Bronchial epithelial cell (primary cell): ENCODE results near the gene JPT1. TPM values are rescaled to one million over a fixed set of nuclear protein-coding genes. Genes with fewer than 3 reads are reported as not detected.

Source experiments
- DNase-seq: peaks from one replicate; pipeline ENCODE4 v3.0.0-alpha.2; 2010; ENCODE audit warnings: low read depth
- FAIRE-seq: peaks from 2 replicates; lab custom pipeline; 2011; peaks lifted over from hg19 to GRCh38; lab: Jason Lieb, UNC
- H3K27me3 ChIP-seq: 2 replicates; pipeline ENCODE4 v1.5.1; 2011; ENCODE audit warnings: low read length; ENCODE audit not compliant: control insufficient read depth, insufficient read depth
- H3K36me3 ChIP-seq: 2 replicates; pipeline ENCODE4 v1.5.1; 2011; ENCODE audit warnings: low read length; ENCODE audit not compliant: control insufficient read depth, insufficient read depth
- H3K4me3 ChIP-seq: 2 replicates; pipeline ENCODE4 v1.5.1; 2011; ENCODE audit warnings: mild to moderate bottlenecking, low read depth, low read length, control low read depth
- total RNA-seq: library from RNA; depleted of rRNA; stranded (reverse); fragments of >200 nt; gene quantifications from 2 replicates; pipeline ENCODE4 v1.2.1, GENCODE V29; 2014
- TF ChIP-seq, protein P1 (sequence below): IDR thresholded peaks from 2 replicates; pipeline ENCODE4 v1.5.1; 2011; ENCODE audit warnings: mild to moderate bottlenecking, moderate library complexity, low read length, control low read depth, inconsistent platforms; ENCODE audit not compliant: insufficient read depth, severe bottlenecking

Gene JPT1
- total RNA-seq, 1 donor from 2014 or later: 188 TPM

DNA sequence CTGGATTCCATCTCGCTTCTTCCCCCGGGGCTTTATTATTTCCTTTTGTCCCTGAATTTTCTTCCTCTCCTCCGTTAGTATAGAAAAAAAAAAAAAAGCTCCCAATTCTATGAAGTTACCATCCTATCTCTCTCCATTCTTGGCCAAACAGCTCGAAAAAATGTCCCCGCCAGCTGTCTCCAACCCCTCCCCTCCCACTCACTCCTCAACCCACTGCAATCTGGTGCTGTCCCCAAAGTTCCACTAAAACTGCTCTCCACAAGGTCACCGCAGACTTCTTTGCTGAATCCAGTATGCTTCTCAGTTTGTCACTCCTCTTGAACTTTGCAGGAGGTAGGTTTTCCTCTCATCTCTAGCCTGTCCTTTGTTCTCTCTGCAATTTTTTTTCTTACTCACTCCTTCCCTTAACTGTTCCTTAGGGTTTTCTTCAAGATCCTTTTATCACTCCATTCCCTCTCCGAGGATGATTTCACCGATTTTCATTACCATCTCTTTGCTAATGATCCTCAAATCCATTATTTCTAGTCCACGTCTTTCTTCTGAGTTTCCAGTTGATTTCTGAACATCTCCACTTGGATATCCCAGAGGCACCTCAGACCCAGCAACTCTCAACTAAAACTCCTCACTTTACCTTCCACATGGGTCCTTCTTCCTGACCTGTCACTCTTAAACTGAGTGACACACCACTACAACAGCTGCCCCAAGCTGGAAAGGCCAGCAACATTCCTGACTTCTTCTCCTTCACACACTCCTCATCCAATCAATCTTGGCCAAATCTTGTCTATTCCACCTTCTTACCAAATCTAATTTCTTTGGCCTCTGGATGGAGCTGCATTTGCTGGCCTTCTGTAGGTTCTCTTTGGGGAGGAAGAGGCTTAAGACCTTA lies 29.9 kb upstream of the JPT1 start:
- Histone ChIP-seq H3K36me3 (no peaks in the 10 kb centered on the region), H3K4me3 (no peak overlapping the region), H3K27me3 (no peaks in the 10 kb centered on the region)
- DNase-seq (no peak), FAIRE-seq (no peak)
- TF ChIP-seq, protein P1, sequence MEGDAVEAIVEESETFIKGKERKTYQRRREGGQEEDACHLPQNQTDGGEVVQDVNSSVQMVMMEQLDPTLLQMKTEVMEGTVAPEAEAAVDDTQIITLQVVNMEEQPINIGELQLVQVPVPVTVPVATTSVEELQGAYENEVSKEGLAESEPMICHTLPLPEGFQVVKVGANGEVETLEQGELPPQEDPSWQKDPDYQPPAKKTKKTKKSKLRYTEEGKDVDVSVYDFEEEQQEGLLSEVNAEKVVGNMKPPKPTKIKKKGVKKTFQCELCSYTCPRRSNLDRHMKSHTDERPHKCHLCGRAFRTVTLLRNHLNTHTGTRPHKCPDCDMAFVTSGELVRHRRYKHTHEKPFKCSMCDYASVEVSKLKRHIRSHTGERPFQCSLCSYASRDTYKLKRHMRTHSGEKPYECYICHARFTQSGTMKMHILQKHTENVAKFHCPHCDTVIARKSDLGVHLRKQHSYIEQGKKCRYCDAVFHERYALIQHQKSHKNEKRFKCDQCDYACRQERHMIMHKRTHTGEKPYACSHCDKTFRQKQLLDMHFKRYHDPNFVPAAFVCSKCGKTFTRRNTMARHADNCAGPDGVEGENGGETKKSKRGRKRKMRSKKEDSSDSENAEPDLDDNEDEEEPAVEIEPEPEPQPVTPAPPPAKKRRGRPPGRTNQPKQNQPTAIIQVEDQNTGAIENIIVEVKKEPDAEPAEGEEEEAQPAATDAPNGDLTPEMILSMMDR: no peak

DNA sequence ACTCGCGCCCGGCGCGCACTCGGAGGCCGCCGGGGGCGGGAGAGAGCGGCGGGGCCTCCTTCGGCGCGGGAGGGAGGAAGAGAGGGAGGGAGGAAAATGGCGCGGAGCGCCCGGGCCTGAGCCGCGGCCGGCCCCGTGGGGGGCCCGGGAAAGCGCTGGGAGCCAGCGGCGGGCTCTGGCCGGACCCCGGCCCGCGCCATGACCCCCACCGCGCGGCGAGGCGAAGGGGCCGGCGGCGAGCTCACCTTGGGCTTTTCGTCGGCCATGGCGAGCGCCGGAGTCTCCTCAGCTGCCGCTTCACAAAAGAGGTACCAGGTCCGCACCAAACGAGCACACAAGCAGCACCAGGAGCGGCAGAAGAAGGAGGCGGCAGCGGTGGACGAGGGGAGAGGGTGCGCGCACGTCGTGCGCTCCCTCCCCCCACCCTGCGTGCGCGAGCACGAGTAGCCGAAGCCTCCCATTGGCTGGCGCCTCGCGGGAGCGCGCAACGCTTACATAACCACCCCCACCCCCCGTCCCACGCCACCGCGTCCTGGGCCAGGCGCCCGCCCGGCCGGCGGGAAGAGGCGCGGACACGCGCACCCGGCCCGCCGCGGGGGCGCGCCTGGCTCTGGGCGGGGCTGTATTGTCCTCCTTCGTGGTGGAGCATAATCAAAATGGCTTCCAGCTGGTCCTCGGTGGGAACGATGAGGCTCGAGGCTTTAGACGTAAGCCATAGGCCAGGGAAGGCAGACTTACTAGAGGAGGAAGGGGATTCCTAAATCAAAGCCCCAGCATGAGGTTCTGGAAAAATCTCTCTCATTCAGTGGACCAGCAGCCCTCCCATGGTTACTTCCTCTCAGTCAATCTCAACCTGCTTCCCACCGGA lies 28.5 kb upstream of the JPT1 start, which contains the start of gene SUMO2:
TSS of gene SUMO2 (minus strand) at position 391 of the 868 bp plus-strand sequence. CDS start at position 266, 125 bp downstream.
- Histone ChIP-seq H3K36me3 (no peaks in the 10 kb centered on the region), H3K4me3 (peak within 1 kb of the TSS; percentile 80), H3K27me3 (no peaks in the 10 kb centered on the region)
- no peak for FAIRE-seq
- TF ChIP-seq, protein P1: peak; percentile 52
- peak; percentile 81 for DNase-seq

DNA sequence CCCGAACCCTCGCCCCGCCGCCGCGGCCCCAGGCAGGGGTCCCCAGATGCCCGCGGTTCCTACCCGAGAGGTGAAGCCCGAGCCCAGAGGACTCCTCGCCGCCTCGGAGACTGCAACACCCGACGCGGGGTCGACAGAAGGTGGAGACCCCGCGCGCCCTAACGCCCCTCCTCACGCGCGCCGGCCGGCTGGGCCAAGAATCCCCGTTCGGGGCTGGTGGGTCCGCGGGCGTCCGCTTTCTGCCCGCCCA lies 27.9 kb upstream of the JPT1 start:
- Histone ChIP-seq H3K36me3 (no peaks in the 10 kb centered on the region), H3K4me3 (peak overlapping the region; percentile 80), H3K27me3 (no peaks in the 10 kb centered on the region)
- TF ChIP-seq, protein P1: no peak
- FAIRE-seq (no peak), DNase-seq (no peak)

DNA sequence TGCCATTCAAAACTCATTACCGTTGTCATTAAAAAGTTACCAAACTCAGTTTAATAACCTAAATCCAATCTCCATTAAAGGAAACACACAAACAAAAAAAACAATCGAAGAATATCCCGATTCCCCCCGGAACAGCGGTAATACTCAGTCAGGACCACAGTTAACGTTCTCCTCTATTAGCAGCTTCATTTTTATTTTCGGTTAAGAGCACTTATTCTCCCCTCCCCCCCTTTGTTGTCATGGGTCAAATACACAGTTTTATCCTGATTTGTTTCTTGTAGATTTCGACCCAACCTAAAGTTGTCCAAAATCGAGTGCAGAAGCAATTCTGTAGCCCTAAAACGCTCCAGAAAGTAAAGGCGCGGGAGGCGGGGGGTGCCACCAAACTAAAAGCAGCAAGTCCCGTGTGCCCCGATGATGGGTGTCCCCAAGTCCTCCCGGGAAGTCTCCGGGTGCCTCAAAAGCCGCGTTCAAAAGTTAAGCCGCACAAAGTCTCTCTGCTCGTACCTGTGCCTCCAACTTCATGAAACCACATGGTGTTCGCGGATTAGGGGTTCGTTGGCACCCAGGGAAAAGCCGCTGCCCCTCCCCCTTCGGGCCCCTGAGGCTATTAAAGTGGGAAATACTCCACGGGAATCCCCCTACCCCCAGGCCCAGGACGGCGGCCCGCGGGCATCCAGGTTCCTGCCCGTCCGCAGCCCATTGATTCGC lies 27.5 kb upstream of the JPT1 start:
- TF ChIP-seq, protein P1: no peak
- no peak for FAIRE-seq
- Histone ChIP-seq H3K4me3 (peak overlapping the region; percentile 80), H3K36me3 (no peaks in the 10 kb centered on the region), H3K27me3 (no peaks in the 10 kb centered on the region)
- DNase-seq: no peak

DNA sequence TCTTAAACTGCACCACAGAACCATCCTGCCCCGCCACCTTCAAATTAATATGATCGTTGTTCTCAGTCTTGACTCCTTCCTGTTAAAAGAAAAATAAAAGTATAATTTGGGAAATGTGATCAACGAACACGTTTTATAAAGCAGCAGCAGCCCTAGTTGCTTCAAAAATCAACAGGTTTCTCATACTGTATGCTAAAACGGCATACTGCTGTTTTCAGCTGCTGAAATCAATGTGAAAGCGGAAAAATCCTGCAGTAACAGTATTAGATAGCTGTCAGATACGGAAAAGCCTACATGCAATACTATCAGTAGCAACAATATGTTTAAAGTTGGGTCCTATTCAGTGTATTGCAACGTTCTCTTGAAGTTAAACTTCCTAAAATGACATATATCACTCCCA lies 26.8 kb upstream of the JPT1 start:
- TF ChIP-seq, protein P1: no peak
- no peaks in the 10 kb centered on the region for H3K36me3 ChIP-seq
- no peak for FAIRE-seq
- no peaks in the 10 kb centered on the region for H3K27me3 ChIP-seq
- peak overlapping the region; percentile 80 for H3K4me3 ChIP-seq
- DNase-seq: no peak
